GM04503 (cell line): Measurements from ENCODE around the gene ADGRL2.

Source experiments
- DNase-seq: peaks from one replicate; pipeline ENCODE4 v3.0.0-alpha.2; 2012; ENCODE audit warnings: low read depth

The ADGRL2 gene

DNA sequence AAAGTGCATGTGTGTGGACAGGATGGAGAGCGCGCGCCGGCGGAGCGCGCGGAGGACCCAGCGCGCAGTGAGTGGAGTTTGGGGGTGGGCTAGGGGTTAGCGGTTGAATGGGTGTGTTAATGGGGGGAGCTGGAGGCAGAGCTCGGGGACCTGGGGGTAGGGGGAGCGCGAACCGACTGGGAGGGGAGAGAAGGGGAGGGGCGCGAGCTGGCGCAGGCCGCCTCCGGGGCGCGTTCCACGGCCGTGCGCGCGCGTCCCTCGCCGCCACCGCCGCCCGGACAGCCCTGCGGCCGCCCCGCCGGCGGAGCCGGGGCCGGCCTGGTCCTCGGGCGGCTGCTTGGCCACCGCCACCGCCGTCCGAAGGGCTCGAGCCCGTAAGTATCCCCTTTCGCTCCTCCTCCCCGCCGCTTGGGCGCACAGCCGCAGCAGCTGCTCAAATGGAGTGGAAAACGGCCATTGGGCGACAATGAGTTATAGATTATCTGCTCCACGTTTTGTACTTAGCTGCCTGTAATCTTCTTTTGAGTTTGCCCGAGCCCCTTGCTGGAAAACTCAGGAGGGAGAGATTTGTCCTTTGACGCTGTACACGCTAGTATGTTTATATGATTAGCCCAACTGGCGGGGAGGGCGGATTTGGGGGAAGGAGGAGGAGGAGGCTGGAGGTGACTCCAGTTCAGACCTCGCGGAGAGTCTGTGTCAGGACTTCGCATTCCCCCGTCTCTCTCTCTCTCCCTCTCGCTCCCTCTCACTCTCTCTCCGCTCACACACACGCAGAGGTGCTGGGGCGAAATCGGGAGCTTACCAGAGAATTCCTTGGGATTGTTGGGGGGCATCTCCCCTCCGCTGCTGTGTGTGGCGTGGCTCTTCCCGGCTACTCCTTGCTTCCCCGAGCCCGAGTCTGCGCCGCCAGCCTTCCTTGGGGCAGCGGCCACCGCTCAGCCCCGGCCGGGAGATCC is at the start of gene ADGRL2:
TSS of gene ADGRL2 (plus strand) at position 240 of the 956 bp plus-strand sequence. CDS start 36,051 bp downstream, outside the sequence.
- DNase-seq = peak; percentile 69

DNA sequence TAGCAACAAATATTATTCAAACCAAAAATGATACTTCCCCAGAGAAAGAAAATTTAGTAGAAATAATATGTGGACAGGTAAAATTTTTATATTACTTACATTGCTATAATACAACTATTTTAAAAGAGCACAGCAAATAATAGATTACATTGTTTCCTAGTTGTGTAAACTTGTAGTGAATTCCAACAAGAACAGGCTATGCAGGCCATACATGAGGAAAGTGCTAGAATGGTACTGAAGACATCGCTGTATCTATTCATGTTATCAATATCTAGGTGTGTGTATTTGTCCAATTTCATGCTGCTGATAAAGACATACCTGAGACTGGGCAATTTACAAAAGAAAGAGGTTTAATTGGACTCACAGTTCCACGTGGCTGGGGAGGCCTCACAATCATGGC is 47.9 kb upstream of the ADGRL2 start:
- DNase-seq = no peak

DNA sequence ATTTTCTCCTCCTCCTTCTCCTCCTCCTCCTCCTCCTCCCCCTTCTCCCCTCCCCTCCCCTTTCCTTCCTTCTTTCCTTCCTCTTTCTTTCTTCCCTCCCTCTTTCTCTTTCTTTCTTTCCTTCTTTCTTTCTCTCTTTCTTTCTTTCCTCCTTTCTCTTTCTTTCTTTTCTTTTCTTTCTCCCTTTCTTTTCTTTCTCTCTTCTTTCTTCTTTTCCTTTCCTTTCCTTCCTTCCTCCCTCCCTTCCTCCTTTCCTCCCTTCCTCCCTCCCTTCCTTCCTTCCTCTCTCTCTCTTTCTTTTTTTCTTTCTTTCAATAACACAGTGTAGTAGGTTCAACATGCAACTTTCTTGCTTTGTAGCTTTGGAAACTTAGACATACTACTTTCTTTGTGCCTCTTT is 46.3 kb upstream of the ADGRL2 start:
- DNase-seq = no peak

DNA sequence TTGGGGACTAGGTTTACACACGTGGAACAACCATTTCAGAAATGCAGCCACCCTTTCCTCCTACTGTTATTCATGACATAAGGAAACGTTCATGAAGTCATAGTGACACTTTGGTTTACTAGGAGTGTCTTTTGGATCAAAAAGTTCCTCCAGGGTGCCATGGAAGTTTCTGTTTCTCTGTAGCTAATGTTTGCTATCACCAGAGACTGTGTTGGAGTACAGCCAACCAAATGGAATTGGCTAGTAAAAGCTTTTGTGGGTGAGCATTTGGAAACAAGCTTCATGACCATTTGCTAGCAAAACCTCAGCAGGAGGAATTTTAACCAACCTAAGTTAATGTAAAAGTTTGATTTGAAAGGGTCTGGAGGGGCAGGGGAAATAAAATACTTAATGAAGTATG is 43.9 kb upstream of the ADGRL2 start:
- no peak for DNase-seq

DNA sequence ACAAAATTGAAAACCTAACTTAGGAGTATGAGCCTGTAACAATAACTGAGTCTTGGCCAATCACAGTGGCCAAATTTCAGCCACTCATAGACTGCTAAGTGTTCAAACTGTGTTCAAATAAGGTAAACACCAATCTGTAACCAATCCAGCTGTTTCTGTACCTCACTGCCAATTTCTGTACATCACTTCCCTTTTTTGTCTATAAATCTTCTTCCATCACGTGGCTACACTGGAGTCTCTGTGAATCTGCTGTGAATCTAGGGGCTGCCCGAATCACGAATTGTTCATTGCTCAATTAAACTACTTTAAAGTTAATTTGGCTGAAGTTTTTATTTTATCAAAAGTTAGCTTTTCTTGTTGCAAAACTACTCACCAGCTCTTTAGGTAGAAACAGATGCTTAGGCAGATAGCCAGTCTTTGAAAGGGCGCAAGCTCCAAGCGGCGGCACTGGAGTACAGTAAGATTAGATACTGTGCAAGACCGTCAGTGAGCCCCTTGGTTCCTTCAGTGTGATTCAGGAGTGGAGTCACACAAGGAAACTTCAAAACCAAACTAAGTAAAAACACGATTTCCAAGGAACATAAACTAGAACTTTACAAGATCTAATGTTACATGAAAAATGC is 43.2 kb upstream of the ADGRL2 start:
- DNase-seq = no peak

DNA sequence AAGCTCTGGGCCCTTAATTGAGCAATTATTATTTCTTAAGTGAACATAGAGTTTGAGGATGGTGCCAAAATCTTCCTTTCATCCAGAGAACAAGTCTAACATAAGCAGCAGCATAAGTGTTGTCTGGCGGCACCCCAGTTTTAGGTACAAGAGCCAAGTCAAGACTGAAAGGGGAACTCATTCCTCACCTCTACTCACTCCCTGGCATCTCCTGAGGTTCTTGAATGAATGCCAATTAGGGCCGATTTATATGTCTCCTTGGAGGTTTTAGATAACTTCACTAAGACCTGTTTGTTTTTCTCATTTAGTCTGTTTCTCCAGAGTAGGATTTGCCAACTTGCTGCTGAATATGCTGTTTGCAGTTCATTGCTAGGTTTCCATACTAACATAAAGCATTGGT is 42.6 kb upstream of the ADGRL2 start:
- no peak for DNase-seq

DNA sequence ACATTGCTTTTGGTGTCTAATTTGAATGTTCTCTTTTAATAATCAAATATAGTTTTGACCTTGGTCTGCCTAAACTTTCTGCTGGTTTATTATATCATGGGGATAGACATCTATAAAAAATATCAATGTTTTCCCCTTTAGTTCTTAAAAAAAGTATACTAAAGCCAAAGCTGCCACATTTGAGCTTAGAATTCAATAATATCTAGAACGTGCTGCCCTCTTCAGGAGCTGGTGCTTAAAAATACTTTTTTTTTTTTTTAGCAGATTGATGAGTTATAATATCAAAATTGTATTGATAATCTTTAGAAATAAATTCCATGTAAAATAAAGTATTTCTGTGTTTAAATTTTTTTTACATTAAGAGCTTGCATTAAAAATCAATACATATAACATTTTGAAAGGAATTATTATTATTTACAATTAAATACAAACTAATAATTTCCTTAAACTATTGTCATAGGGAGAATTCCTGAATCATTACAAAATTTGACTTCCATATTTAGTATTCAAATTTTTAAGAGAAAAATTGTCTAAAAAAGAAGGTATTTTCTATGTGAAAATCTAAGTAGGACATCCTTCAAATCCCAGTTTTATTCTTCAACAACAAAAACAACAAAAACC is 40.1 kb upstream of the ADGRL2 start:
- DNase-seq = no peak

DNA sequence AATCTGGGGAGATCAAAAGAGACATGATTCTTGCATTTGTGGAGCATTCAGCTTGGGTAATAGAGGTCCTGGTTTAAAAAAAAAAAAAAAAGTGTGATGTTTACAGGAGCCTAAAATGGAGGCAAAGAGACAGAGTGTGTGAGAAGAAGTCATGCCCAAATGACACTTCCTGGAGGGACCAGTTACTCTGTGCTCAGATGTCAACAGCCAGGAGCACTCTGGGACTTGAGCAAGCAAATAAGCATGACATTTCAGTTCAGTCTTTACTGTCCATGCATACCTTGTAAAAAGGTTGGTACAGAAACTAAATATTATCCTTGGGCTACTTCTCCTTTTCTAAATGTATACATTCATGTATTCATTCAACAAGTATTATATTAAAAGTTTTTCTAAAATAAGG is 25.2 kb upstream of the ADGRL2 start:
- DNase-seq = no peak

DNA sequence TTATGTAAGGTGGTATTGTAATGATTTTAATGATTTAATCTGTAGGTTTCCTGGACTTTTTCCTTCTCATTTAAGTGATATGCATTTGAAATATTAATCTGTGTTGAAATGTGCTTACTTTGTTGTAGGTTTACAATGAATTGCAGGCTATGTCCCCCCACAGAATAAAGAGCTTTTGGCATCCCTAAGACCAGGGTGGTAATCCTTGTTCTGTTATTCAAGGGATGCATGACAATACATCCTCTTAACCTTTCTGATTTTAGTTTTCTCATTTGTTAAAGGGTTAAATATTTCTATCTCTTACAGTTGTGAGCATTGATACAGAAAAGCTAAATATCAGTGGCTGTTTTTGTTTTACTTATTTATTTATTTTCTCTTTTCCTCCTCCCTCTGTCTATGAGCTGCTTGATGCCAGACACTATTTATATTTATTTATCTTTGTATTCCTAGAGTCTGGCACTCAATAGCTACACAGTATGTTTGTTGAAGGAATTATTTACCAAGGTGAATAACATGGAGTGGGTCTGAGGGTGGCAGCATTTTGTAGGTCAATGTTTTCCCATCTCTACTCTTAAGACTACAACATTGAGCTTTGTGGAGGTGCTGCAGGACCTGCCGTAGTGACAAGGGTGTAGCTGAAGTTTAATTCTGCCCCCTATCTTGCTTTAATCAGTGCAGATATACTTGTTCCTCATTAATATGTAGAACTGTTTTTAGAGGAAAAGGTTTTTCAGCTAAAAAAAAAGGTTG is 19.9 kb upstream of the ADGRL2 start:
- DNase-seq = no peak

DNA sequence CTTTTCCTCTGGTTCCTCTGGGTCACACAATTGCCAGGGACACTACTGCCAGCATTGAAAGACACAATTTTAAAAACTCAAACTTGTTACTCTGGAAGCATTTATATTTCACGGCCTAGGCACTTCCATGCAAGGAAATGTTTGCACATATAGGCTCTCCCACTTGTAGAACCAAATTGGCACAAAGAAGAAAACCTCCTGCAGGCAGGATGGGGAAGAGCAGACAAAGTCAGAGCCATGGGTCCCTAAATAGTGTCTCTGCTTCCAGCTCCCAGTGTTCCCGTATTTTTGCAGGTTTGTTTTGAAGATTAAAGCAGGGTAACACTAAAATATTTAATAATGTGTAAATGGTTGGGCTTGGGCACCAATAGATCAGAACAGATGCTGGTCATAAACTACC is 19.0 kb upstream of the ADGRL2 start:
- DNase-seq = no peak

DNA sequence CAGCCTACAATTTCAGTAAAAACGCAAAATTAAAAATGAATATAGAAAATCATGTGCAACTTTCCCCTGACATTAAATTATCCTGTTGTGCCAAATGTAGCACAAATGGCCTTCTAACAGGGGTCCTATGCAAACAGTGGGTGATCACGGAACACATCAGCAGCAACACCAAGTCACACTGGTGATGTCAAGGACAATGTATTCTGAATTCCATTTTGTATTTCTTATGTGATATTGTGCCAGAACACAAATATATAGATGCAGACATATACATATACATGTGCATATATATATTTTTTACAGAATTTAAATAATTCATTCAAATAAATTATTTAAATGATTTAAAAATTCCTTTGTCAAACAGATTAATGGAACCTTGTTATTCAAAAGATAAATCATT is 8.6 kb upstream of the ADGRL2 start:
- DNase-seq = no peak

DNA sequence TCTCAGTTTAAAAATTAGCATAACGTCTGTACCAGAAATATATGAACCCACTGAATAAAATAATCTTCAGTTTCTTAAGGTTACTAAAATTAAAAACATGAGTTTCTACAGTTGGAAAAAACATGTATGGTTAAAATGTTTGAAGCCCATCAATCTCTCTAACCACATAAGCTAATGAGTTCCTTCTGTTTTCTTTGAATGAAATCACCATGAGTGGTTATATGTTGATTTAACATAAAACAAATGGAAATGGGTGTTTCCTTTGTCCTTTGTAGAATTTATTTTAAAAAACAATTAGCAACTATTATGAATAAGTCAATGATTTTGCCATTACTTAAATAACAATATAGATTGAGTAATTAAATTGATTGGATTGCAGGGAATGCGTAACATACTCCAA is 3.0 kb upstream of the ADGRL2 start:
- no peak for DNase-seq

DNA sequence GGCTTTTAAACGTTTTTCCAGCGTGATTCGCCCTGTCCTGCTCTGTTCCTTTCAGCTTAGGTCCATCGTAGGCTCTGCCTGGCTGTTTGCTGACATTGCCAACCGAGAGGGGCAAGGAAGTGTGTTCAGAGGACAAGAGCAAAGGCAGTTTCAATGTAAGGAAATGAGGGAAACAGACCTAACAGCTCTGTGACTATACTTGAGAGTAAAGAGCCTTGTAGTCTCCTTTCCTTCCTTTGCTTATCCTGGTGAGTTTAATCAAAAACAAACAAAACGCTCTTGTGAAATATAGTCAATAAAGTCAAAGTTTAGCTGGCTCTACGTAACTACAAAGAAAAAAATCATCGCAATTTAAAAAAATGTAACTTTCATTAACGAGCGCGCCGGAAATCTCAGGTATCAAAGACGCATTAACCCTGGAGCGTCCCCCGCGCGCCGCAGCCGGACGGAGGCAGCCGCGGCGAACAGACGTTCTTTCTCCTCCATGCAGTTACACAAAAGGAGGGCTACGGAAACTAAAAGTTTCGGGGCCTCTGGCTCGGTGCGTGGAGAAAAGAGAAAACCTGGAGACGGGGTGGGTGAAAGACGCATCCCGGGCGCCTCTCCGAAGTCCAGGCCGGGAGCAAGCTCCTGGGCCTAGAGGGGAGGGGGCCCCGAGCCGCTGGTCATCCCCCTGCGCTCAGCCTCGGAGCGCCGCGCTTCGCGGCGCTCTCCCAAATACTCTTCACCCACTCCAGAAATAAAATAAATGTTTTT is 617 bp upstream of the ADGRL2 start:
- no peak for DNase-seq

DNA sequence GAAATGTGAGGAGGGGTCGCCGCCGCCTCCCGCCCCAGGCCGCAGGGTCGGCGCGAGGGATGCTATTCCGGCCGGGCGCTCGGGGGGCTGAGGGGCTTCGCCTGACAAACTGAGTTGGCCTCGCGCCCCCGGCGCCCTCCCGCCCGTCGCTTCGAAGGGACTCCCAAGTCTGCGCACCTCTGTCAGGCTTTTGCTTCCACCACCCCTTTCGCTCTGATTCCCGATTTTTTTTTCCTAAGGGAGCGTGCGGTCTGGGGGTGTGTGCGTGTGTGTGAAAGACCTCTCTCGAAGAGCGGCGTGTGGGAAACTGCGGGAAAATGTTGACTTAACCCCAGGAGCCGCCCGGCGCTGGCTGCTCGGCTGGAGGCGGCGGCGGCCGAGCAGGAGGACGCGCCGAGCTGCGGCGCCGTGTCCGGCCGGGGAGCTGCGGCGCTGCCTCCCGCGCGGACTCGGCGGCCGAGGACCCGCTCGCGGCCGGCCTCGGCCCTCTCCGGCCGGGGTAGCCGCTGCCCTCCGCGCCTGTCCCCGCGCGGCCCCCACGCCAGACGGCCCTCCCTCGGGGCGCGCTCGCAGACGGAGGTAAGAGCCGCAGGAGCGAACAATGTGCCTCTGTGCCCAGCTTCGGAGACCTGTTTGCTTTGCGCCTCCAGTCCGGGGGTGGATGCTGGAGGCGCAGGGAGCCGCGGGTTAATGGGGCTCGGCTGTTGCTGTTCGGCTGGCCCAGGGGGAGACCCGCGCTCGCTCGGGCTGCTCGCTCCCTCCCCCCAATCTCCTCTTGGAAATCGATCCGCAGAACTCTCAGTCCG is 1.1 kb downstream of the ADGRL2 start:
- no peak for DNase-seq

DNA sequence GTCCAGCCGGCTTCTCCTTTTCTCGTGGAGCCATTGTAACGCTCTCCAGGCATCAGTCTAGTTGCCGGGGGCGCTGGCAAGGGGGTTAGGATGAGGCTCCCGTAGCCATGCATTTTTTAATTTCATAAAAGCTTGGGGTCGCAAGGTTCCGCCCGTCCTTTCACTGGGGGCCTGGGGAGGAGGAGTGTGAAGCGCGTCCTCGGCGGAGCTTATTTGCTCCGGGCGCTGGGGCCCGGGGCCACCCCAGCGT is 1.6 kb downstream of the ADGRL2 start:
- DNase-seq = no peak

DNA sequence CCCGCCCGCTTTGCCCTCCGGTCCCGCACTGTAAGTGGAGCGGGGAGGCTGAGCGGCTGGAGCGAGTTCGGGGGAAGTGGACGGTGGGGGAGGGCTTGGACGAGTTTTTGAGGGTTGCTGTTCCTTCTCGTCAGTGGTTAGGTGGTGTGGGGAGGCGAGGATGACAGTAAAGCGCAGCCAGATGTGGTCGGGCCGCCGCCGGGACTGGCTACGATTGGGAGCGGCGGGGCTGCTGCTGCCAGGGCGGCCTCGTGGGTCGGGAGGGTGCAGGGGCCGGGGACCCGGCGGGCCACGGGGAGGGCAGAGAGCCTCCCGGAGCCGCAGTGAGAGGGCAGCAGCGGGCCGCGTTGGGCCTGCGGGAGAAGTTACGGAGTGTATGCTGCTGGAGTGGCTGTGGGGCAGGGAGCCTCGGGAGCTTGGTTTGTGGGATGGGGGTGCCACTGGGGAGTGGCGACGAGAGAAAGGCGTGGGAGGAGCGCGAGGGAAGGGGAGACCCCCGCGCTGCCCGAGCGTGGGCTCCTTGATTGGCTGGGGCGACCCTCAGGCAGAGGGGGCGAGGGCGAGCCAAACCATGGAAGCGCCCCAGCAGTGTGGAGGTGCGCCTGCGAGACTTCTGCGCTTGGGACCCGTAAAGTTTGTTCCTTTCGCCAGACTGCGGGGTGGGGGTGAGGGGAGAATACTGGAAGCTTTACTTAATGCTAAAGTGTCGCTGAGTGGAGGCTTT is 2.1 kb downstream of the ADGRL2 start:
- DNase-seq = no peak

DNA sequence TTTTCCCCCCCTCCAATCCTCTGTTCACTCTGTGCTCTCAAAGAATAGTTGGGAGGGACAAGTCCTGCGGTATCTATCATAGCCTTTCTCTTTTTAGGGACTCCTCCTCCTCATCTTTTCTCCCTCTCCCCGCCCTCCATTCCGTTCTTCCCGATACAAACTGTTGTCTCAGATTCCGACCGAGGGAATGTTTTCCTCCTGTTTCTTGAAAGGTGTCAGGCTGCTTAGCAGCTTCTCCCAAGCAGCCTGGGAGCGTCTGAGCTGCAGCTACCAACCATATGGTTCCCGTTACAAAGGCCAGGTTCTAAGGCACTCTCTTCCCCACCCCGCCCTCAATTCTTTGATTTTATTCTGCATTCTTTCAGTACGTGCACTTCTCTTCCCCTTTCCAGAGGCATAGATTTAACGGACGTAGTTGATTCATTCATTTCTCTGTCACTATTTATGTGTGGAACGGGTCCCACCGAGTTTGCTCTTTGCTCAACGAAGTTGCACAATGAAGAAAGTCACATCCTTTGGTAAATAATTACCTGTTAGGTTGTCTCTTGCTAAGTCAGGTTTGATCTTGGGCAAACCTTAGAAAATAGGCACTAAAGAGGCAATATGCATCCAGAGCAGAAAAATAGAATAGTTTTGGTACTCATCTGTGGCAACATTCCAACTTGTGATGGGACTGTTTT is 2.8 kb downstream of the ADGRL2 start:
- no peak for DNase-seq

DNA sequence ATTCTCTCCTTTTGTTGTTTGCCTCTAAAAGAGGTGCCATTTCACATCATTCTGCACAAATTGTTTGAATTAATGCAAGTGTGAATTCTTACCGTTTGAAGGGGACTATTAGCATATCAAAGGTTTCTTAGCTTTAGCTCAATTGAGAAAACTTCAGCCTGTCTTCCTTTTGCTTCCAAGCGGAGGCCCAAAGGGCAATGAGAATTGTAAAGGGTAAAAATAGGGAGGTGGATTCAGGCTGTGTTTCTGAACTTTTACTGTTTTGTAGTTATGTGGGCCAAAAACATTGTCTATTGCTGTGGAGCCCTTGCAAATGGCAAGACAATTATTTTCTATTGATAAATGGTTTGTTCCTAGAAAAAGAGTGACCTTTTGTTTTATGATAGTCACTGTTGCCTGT is 3.6 kb downstream of the ADGRL2 start:
- no peak for DNase-seq

DNA sequence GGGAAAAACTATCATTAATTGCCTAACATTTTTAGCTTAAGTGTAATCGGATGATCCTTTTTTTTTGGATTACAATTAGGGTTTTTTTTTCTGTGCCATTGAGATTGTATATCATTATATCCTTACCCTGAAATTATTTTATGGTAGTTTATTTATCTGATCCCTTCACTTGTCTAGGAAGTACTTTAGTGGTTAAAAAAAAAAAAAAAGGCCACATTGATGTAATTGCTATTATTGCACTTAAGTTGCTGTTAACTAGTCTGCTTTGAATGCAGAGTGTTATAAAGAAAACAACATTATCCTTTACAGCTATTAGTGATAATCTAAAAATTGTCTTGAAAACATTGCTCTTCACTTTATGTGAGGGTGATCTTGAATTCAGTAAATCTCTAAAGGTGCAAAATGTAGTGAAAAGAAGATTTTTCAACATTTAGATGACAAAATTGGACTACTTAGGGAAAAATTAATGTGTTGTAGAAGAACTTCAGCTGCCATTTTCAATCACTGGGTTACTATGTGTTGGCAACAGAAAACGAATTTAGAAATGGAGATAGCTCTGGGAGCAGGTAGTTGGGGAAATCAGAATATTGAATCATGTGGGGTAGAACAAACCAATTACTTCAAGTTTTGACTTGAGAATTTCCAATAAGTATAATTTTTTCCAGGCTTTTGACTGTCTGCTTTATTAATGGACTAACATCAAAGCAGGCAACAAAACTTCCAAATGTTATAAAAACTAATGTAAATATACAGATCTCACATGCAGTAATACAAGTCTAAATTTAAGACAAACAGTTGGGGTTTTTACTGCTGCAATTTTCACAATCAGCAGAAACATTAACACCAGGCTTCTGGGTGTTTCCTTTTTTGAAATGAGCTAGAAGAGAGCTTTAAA is 5.0 kb downstream of the ADGRL2 start:
- no peak for DNase-seq
